ENCODE data around the gene KCNIP3.
"Not testable (repeated sequence)": the region's sequence is repeated elsewhere in the genome, so short reads cannot be mapped to it uniquely, and the experiment has no call there.

Gene KCNIP3

GRCh38 chr2:95429748-95430467, 132.8 kb downstream of the KCNIP3 start:
- H3K4me3 ChIP-seq (ENCODE audit: low read depth, low read length); DNase-seq (ENCODE audit: low read depth): not testable (repeated sequence)

- H3K4me3 ChIP-seq (ENCODE audit: low read depth, low read length); DNase-seq (ENCODE audit: low read depth): not testable (repeated sequence)
These were observed 136.2 kb downstream of the KCNIP3 start for GRCh38 chr2:95433373-95433772.

- DNase-seq (ENCODE audit: low read depth); H3K4me3 ChIP-seq (ENCODE audit: low read depth, low read length): not testable (repeated sequence)
These were observed 136.8 kb downstream of the KCNIP3 start for GRCh38 chr2:95433973-95434372.

- H3K4me3 ChIP-seq (ENCODE audit: low read depth, low read length); DNase-seq (ENCODE audit: low read depth): not testable (repeated sequence)
These were observed 137.4 kb downstream of the KCNIP3 start for GRCh38 chr2:95434507-95435076.

- DNase-seq (ENCODE audit: low read depth); H3K4me3 ChIP-seq (ENCODE audit: low read depth, low read length): not testable (repeated sequence)
These were observed 138.2 kb downstream of the KCNIP3 start for GRCh38 chr2:95435162-95435871.
